ENCODE data around the gene MYL11.

- TF ChIP-seq PRDM10 (tag by site-specific recombination; IDR thresholded peaks at IDR 0.05) (no peak), CTCF (tag by site-specific recombination; IDR thresholded peaks at IDR 0.05) (no peak), OSR2 (tag by site-specific recombination; IDR thresholded peaks at IDR 0.05) (no peak), ZNF335 (tag by site-specific recombination; conservative IDR thresholded peaks at IDR 0.05) (no peak), ZNF2 (tag by site-specific recombination; IDR thresholded peaks at IDR 0.05) (no peak), ZNF292 (tag by site-specific recombination; IDR thresholded peaks at IDR 0.05; ENCODE audit: borderline replicate concordance, low read depth) (no peak), REST (tag by site-specific recombination; IDR thresholded peaks at IDR 0.05) (no peak), ZNF792 (tag by site-specific recombination; IDR thresholded peaks at IDR 0.05) (no peak), ZNF544 (tag by site-specific recombination; IDR thresholded peaks at IDR 0.05) (no peak), ZNF768 (tag by site-specific recombination; IDR thresholded peaks at IDR 0.05) (no peak), ZNF670 (tag by site-specific recombination; IDR thresholded peaks at IDR 0.05; ENCODE audit: low read depth) (no peak), ZNF274 (IDR thresholded peaks at IDR 0.05; ENCODE audit: low read length) (no peak), ZNF274 (tag by site-specific recombination; IDR thresholded peaks at IDR 0.05; ENCODE audit: borderline replicate concordance) (no peak)
- TF ChIP-seq, protein P1, sequence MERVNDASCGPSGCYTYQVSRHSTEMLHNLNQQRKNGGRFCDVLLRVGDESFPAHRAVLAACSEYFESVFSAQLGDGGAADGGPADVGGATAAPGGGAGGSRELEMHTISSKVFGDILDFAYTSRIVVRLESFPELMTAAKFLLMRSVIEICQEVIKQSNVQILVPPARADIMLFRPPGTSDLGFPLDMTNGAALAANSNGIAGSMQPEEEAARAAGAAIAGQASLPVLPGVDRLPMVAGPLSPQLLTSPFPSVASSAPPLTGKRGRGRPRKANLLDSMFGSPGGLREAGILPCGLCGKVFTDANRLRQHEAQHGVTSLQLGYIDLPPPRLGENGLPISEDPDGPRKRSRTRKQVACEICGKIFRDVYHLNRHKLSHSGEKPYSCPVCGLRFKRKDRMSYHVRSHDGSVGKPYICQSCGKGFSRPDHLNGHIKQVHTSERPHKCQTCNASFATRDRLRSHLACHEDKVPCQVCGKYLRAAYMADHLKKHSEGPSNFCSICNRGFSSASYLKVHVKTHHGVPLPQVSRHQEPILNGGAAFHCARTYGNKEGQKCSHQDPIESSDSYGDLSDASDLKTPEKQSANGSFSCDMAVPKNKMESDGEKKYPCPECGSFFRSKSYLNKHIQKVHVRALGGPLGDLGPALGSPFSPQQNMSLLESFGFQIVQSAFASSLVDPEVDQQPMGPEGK (tag by site-specific recombination; IDR thresholded peaks at IDR 0.05) = no peak
Measured at GRCh38 chr16:30397056-30397455, 22.5 kb downstream of the MYL11 start.

Data from HEK293 (cell line).